Kidney capillary endothelial cell (primary cell): ENCODE data around the gene DTD1.

Source experiments
- DNase-seq: peaks from one replicate; pipeline ENCODE4 v3.0.0-alpha.2; 2018; ENCODE audit warnings: low spot score

The DTD1 gene

GRCh38 chr20:18615020-18615650, 27.3 kb downstream of the DTD1 start:
- no peak for DNase-seq

- no peak for DNase-seq
These were observed 33.1 kb downstream of the DTD1 start for GRCh38 chr20:18621004-18621403.

GRCh38 chr20:18623156-18623910, 35.5 kb downstream of the DTD1 start:
- no peak for DNase-seq

- no peak for DNase-seq
These were observed 37.1 kb downstream of the DTD1 start for GRCh38 chr20:18624948-18625347.

- peak; percentile 7 for DNase-seq
These were observed 38.2 kb downstream of the DTD1 start for GRCh38 chr20:18625907-18626655.

GRCh38 chr20:18628330-18628920, 40.6 kb downstream of the DTD1 start:
- DNase-seq: no peak

GRCh38 chr20:18632196-18632789, 44.4 kb downstream of the DTD1 start:
- peak; percentile 44 for DNase-seq

GRCh38 chr20:18633411-18633810, 45.6 kb downstream of the DTD1 start:
- no peak for DNase-seq

- DNase-seq: no peak
These were observed 46.6 kb downstream of the DTD1 start for GRCh38 chr20:18634501-18634900.

GRCh38 chr20:18635380-18635779, 47.5 kb downstream of the DTD1 start:
- DNase-seq: no peak

GRCh38 chr20:18637224-18637623, 49.4 kb downstream of the DTD1 start:
- no peak for DNase-seq

- DNase-seq: no peak
These were observed 50.9 kb downstream of the DTD1 start for GRCh38 chr20:18638768-18639167.

GRCh38 chr20:18639501-18639979, 51.7 kb downstream of the DTD1 start:
- no peak for DNase-seq

GRCh38 chr20:18645196-18645745, 57.4 kb downstream of the DTD1 start:
- no peak for DNase-seq

- DNase-seq: no peak
These were observed 58.0 kb downstream of the DTD1 start for GRCh38 chr20:18645851-18646250.

GRCh38 chr20:18647777-18648176, 59.9 kb downstream of the DTD1 start:
- no peak for DNase-seq

GRCh38 chr20:18650224-18650623, 62.4 kb downstream of the DTD1 start:
- DNase-seq: no peak

GRCh38 chr20:18653736-18654447, 66.0 kb downstream of the DTD1 start:
- no peak for DNase-seq

GRCh38 chr20:18654448-18654773, 66.6 kb downstream of the DTD1 start:
- DNase-seq: no peak

- no peak for DNase-seq
These were observed 69.7 kb downstream of the DTD1 start for GRCh38 chr20:18657575-18657974.
